ENCODE data around the gene ARHGAP28. TPM values are rescaled to one million over a fixed set of nuclear protein-coding genes. Genes with fewer than 3 reads are reported as not detected.

ARHGAP28 gene
- total RNA-seq, 4 donors from 2014 or later: 0.52 to 1.7 (median 0.75) TPM

DNA sequence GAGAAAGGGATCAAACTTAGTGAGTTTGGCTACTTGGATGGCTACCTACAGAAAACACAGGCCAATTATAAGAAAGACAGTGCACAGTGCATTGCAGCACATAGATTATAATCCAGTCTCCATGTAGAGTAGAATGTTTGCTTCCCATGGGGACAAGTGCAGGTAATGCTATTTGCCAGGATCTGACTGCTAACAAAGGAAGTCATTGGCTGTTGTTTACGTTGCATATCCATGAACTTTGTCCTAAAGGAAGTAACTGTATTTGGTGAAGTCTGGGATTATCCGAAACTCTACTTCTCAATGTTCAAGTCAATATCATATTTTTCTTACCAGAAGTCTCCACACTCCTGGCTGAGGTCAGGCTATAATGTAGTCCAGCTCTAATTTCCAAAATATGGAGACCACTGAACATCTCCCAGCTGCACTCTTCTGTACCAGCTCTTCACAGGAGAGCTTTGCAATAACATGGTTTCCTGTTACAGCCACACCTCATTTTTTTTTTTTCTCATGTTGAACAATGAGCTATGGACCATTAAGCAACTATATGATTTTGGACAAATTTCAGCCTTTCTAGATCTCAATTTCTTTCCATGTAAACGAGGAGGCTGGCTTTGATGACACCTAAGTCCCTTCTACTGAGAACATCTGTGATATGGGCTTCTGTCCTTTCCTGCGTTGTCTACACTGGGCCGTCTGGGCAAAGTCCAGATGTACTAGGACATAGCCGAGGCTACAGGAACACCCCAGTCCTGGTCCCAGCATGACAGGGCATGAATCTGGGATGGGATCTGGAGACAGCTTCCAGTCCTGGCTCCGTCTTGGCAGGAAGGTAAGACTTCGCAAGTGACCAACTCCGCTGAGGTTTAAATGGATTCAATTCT, 233.3 kb downstream of the ARHGAP28 start:
- no peak for DNase-seq (ENCODE audit: extremely low spot score)
- whole genome bisulfite sequencing: 84% methylated on average over 9 of the region's 9 CpGs
- no peak overlapping the region for H3K27ac ChIP-seq (replicated peaks in 1 of 4)
- intact Hi-C loops (cut with DNase I): no loop called here
- no peak overlapping the region for H3K4me3 ChIP-seq
- H3K9me3 ChIP-seq: peaks cover 0 to 6% (median 0%) of the 10 kb centered on the region in 4 donors
- no peaks in the 10 kb centered on the region for H3K27me3 ChIP-seq
- TF ChIP-seq, protein P1, sequence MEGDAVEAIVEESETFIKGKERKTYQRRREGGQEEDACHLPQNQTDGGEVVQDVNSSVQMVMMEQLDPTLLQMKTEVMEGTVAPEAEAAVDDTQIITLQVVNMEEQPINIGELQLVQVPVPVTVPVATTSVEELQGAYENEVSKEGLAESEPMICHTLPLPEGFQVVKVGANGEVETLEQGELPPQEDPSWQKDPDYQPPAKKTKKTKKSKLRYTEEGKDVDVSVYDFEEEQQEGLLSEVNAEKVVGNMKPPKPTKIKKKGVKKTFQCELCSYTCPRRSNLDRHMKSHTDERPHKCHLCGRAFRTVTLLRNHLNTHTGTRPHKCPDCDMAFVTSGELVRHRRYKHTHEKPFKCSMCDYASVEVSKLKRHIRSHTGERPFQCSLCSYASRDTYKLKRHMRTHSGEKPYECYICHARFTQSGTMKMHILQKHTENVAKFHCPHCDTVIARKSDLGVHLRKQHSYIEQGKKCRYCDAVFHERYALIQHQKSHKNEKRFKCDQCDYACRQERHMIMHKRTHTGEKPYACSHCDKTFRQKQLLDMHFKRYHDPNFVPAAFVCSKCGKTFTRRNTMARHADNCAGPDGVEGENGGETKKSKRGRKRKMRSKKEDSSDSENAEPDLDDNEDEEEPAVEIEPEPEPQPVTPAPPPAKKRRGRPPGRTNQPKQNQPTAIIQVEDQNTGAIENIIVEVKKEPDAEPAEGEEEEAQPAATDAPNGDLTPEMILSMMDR (IDR thresholded peaks at IDR 0.05): no peak
- TF ChIP-seq POLR2AphosphoS5 (IDR thresholded peaks at IDR 0.05) (no peak), POLR2A (IDR thresholded peaks at IDR 0.05; ENCODE audit: low read depth) (no peak), EP300 (IDR thresholded peaks at IDR 0.05) (no peak)
- H3K36me3 ChIP-seq: no peaks in the 10 kb centered on the region
- peaks cover 0 to 14% (median 0%) of the 10 kb centered on the region in 4 donors for H3K4me1 ChIP-seq

DNA sequence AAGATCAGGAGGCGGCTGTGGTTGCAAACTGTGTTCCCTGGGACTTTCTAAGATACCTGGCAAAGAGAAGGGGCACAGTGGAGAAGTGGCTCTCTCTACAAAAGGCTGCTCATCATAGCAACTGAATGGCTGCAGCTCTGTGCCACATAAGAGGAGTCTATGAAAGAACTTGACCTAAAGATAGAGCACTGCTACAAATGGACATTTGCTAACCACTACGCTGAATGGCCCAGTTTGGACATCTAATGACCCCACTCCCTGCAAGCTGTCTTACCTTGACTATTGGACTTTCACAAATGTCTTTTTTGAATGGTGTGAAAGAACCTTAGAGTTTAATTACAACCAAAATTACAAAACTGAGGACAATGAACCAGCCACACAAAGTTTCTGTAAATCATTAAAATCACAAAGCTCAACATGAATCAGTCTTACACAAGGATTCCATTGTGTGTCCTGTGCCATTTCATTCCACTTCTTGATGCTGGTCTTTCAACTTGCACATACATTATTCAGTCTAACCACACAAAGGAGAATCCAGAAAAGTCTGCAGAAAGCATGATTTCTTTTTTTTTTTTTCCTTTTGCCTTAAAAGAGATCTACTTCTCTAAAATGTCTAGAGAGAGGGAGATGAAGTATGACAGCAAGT, 234.1 kb downstream of the ARHGAP28 start:
- 93% methylated on average over 2 of the region's 2 CpGs for WGBS
- TF ChIP-seq POLR2AphosphoS5 (IDR thresholded peaks at IDR 0.05) (no peak), EP300 (IDR thresholded peaks at IDR 0.05) (no peak), POLR2A (IDR thresholded peaks at IDR 0.05; ENCODE audit: low read depth) (no peak)
- TF ChIP-seq, protein P1 (IDR thresholded peaks at IDR 0.05): no peak
- Histone ChIP-seq H3K27me3 (no peaks in the 10 kb centered on the region), H3K36me3 (no peaks in the 10 kb centered on the region), H3K4me3 (no peak overlapping the region), H3K4me1 (peaks cover 0 to 14% (median 0%) of the 10 kb centered on the region in 4 donors), H3K9me3 (peaks cover 0 to 6% (median 0%) of the 10 kb centered on the region in 4 donors), H3K27ac (replicated peaks in 1 of 4) (no peak overlapping the region)
- intact Hi-C loops (cut with DNase I): no loop called here
- no peak for DNase-seq (ENCODE audit: extremely low spot score)

Small RNA genes within 50 kb of the gene (small RNA-seq; reads per million reads assigned to genes)
- 0 reads per million in 3 donors for gene RNU6-916P
